Muscle of leg (tissue), 11 donors: ENCODE results near the gene HNF1A. TPM values are rescaled to one million over a fixed set of nuclear protein-coding genes. Genes with fewer than 3 reads are reported as not detected.
A peak's percentile ranks its signal among the peaks of the same experiment; 100 is the strongest.

Experiments
- DNase-seq: peaks from one replicate; pipeline ENCODE4 v3.0.0; 2013
- H3K27ac ChIP-seq: one replicate; pipeline ENCODE4 v1.5.1; 2013; ENCODE audit warnings: mild to moderate bottlenecking, low read length, control low read depth
- H3K27me3 ChIP-seq: one replicate; pipeline ENCODE4 v1.6.1; 2013; ENCODE audit warnings: low read length; ENCODE audit not compliant: control insufficient read depth, insufficient read depth
- H3K36me3 ChIP-seq: one replicate; pipeline ENCODE4 v1.6.1; 2013; ENCODE audit warnings: low read length; ENCODE audit not compliant: control insufficient read depth, insufficient read depth
- H3K4me1 ChIP-seq: one replicate; pipeline ENCODE4 v1.6.1; 2013; ENCODE audit warnings: low read length; ENCODE audit not compliant: control insufficient read depth, insufficient read depth
- H3K4me3 ChIP-seq: one replicate; pipeline ENCODE4 v1.5.1; 2013; ENCODE audit warnings: low read length, control low read depth
- H3K9me3 ChIP-seq: replicated peaks from 2 replicates; pipeline ENCODE4 v1.6.1; 2013; ENCODE audit warnings: low read depth, low read length; ENCODE audit not compliant: control insufficient read depth
- WGBS: methylation state at CpG from one replicate; pipeline ENCODE4 v1.1.5; 2013; ENCODE audit warnings: missing lambda C conversion rate; ENCODE audit not compliant: insufficient coverage; 5-methylcytosine and 5-hydroxymethylcytosine counted together
- polyA plus RNA-seq, 8 donors: library from polyadenylated mRNA; unstranded; fragments of 120-200 nt; gene quantifications; one replicate each; pipeline versions ENCODE4 v1.2.1 to v1.2.3, GENCODE V29; 2013; ENCODE audit warnings: inconsistent platforms in 1 of 8, low replicate concordance in 1 of 8; ENCODE audit not compliant: insufficient read length in 8 of 8, insufficient read depth in 1 of 8
- total RNA-seq: library from RNA; stranded (reverse); fragments of 120-200 nt; gene quantifications from one replicate; pipeline ENCODE4 v1.2.4, GENCODE V29; 2013

The HNF1A gene
- total and polyA plus RNA-seq, 9 donors, result 0.04 to 2.9 (median 0.10) TPM; not detected in 4

DNA sequence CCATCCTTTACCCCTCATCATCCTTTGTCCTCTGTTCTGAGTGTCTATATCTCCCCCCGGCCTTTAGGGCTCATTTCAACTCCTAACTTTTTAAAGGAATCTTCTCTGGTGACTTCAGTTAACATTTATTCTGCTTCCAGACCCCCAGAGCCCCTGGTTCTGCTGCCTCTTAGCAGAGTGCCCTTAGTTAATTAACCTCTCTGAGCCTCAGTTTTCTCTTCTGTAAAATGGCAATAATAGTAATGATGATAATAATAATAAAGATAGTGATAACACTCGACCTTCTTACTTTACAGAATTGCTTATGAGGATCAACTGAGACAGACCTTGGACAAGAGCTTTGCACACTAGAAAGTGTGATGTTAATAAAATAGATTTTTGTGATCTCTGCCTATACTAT, 44.4 kb downstream of the HNF1A start:
- Histone ChIP-seq H3K27ac (no peak overlapping the region), H3K4me1 (no peaks in the 10 kb centered on the region), H3K27me3 (no peaks in the 10 kb centered on the region), H3K36me3 (no peaks in the 10 kb centered on the region), H3K9me3 (no peaks in the 10 kb centered on the region), H3K4me3 (no peak overlapping the region)
- no peak for DNase-seq
- 100% methylated on average over 1 of the region's 2 CpGs for WGBS

DNA sequence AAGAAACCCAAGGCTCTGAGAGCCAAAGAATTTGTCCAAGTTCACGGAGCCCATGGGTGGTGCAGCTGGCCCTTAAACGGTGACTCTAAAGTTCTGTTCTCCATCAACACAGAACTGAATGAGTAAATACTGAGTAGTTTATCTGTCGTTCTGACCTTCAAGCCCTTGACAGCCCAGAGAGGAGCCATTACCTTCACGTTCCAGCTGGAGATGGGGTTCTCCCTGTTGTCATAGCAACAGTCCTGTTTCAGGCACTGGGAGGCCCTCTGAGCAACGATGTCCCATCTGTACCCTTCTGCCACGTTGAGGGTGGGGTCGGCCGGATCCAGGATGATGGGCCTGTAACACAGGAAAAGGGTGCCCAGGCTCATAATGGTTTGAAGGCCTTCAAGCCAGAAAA, 45.5 kb downstream of the HNF1A start:
- WGBS, result 61% methylated on average over 6 of the region's 8 CpGs
- Histone ChIP-seq H3K4me3 (no peak overlapping the region), H3K9me3 (no peaks in the 10 kb centered on the region), H3K4me1 (no peaks in the 10 kb centered on the region), H3K27me3 (no peaks in the 10 kb centered on the region), H3K27ac (no peak overlapping the region), H3K36me3 (no peaks in the 10 kb centered on the region)
- DNase-seq, result no peak

DNA sequence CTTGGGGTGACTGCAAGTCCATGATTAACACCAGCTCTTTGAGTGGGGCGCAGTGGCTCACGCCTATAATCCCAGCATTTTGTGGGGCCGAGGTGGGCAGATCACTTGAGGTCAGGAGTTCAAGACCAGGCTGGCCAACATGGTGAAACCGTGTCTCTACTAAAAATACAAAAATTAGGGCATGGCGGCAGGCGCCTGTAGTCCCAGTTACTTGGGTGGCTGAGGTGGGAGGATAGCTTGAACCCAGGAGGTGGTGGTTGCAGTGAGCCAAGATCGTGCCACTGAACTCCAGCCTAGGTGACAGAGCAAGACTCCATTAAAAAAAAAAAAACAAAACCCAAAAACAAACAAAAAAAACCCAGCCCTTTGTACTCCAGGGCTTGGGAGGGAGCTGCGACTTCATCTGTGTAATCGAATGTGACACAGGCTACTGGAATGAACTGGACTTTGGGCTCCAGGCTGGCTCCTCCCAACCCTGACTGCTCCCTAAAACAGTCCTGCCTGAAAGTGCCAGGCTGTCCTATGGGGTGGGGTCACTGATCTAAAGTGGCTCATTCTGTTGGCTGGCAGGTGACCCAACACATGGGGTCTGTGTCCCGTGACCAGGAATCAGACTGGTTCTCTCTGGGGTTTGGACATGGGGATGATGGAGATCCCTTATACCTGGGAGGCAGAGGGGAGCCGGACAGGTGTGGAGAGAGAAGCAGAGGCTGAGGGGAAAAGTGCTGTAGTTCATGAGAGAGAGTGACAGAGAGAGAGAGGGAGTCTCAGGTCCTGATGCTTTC, 47.3 kb downstream of the HNF1A start:
- H3K27me3 ChIP-seq, result no peaks in the 10 kb centered on the region
- no peaks in the 10 kb centered on the region for H3K4me1 ChIP-seq
- H3K36me3 ChIP-seq, result no peaks in the 10 kb centered on the region
- H3K27ac ChIP-seq, result no peak overlapping the region
- H3K9me3 ChIP-seq, result no peaks in the 10 kb centered on the region
- H3K4me3 ChIP-seq, result no peak overlapping the region
- no peak for DNase-seq
- WGBS, result 91% methylated on average over 4 of the region's 11 CpGs

DNA sequence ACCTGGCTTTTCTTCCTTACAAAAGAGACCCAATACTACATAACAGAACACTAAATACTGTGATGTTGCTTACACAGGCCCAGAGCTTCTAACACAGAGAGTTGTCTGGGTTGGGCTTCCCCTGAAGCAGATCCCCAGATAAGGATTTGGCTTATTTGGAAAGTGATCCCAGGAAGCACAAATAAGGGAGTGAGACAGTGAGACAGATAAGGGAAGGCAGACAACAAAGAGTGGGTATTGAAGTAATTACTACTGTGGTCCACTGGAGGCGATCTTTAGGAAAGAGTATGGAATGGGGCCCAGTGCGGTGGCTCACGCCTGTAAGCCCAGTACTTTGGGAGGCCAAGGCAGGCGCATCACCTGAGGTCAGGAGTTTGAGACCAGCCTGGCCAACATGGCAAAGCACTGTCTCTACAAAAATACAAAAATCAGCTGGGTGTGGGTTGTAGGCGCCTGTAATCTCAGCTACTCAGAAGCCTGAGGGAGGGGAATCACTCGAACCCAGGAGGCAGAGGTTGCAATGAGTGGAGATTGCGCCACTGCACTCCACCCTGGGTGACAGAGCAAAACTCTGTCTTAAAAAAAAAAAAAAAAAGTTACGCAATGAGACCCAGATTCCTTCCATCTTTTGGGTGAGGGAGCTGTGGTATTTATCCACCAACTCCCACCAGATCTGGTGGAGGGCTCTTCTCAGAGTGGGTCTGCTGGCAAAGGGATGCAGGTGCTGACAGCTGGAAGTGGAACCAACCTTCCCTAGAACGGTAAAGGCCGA, 48.1 kb downstream of the HNF1A start:
- Histone ChIP-seq H3K27ac (no peak overlapping the region), H3K9me3 (no peaks in the 10 kb centered on the region), H3K4me1 (no peaks in the 10 kb centered on the region), H3K27me3 (no peaks in the 10 kb centered on the region), H3K36me3 (no peaks in the 10 kb centered on the region), H3K4me3 (no peak overlapping the region)
- DNase-seq, result no peak
- WGBS, result 83% methylated on average over 1 of the region's 10 CpGs

DNA sequence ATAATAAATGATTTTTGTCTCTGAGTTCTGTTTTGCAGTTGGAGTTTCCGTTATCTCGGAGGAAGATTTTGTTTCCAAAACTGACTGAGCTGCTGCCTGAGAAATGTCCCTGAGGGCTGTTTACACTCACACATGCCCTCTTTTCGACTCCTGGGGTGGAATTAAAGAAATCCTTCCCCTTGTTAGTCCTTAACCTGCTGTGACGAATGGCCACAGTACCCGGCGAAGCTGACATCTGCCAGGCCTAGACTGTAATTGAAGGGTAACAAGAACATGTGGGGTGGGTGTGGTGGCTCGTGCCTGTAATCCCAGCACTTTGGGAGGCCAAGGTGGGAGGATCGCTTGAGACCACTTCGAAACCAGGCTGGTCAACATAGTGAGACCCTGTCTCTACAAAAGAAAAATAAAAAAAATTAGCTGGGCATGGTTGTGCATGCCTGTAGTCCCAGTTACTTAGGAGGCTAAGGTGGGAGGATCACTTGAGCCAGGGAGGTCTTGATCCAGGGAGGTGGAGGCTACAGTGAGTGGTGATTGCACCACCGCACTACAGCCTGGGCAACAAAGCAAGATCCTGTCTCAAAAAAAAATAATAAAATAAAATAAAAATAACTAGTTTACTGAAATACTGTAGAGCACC, 52.4 kb downstream of the HNF1A start:
- no peak for DNase-seq
- Histone ChIP-seq H3K9me3 (no peaks in the 10 kb centered on the region), H3K36me3 (no peaks in the 10 kb centered on the region), H3K27ac (no peak overlapping the region), H3K27me3 (no peaks in the 10 kb centered on the region), H3K4me3 (no peak overlapping the region), H3K4me1 (no peaks in the 10 kb centered on the region)
- 52% methylated on average over 4 of the region's 10 CpGs for WGBS

DNA sequence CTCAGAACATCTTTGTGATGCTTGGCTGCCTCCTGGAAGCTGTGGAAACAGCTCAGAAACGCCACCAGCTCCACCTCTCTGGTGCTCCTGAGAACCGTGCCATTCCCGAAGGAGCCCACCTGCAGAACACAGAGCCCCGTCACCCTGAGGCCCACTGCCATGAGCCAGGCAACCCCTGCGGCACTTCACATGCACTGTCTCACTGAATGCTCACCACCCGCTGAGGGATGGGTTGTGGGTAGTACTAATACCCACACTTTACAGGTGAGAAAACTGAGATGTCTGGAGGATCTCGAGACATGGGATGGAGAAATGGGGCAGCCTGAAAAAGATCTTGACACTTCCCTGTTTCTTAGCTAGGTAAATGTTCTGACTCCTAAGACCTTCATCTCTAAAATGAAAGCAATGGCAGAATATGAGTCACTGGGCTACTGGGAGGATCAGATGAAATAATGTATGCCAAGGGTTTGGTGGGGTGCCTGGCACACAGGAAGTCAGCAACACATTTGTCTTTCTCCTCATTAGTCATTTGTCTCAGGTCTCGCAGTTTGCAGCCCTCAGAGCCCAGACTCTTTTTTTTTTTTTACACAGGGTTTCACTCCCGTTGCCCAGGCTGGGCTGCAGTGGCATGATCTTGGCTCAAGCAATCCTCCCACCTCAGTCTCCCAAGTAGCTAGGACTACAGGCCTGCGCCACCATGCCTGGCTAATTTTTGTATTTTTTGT, 55.4 kb downstream of the HNF1A start:
- Histone ChIP-seq H3K36me3 (no peaks in the 10 kb centered on the region), H3K4me3 (no peak overlapping the region), H3K4me1 (peaks cover 3% of the 10 kb centered on the region), H3K27ac (no peak overlapping the region), H3K9me3 (no peaks in the 10 kb centered on the region), H3K27me3 (peaks cover 1% of the 10 kb centered on the region)
- 75% methylated on average over 2 of the region's 10 CpGs for WGBS
- no peak for DNase-seq

DNA sequence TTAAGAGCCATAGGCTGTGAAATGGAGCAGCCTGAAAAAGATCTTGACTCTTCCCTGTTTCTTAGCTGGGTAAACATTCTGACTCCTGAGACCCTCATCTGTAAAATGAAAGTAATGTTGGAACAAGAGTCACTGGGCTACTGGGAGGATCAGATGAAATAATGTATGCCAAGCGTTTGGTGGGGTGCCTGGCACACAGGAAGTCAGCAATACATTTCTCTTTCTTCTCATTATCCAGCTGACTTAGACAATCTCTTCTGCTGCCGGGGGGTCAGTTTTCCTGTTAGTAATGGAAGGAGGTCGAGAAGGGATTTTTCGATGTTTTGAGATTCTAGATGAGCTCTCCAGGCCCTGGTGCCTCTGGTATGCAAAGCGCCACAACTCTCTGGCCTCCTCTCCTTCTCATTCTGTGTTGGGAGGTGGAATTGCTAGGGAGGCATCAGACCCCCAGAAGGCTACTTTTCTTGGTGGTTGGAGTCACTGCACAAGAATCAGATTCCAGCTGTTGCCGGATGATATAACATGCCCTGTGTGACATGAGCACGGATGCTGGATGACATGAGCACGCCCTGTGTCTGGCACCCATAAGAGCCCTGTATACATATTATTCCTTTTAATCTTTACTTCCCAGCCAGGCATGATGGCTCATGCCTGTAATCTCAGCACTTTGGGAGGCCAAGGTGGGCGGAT, 56.4 kb downstream of the HNF1A start:
- H3K36me3 ChIP-seq, result no peaks in the 10 kb centered on the region
- peaks cover 8% of the 10 kb centered on the region for H3K4me1 ChIP-seq
- WGBS, result 64% methylated on average over 3 of the region's 9 CpGs
- no peaks in the 10 kb centered on the region for H3K9me3 ChIP-seq
- no peak for DNase-seq
- H3K27me3 ChIP-seq, result peaks cover 3% of the 10 kb centered on the region
- H3K27ac ChIP-seq, result no peak overlapping the region
- no peak overlapping the region for H3K4me3 ChIP-seq

DNA sequence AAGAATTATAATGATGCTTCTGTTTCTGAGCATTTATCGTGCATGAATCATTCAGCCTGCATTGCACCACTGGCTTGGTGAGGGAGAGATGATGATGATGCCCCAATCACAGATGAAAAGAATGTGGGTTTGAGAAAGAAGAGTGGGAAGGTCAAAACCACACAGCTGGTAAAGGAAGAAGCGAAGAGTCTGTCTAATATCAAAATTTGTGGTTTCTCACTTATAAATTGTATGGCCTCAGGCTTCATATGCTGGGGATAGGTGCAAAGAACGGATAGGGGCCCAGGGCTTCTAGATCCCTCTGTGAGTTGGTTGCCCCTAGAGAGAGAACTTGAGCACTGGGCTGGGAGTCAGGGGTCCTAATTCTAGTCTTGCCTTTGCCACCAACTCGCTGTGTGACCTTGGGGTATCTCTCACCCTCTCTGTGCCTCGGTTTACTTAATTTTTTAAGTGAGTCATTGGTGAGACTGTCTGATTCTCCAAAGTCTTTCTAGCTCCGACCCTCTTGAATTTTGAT, 58.5 kb downstream of the HNF1A start:
- H3K36me3 ChIP-seq, result no peaks in the 10 kb centered on the region
- no peak overlapping the region for H3K4me3 ChIP-seq
- peaks cover 8% of the 10 kb centered on the region for H3K27me3 ChIP-seq
- H3K9me3 ChIP-seq, result no peaks in the 10 kb centered on the region
- WGBS, result 74% methylated on average over 4 of the region's 6 CpGs
- DNase-seq, result no peak
- no peak overlapping the region for H3K27ac ChIP-seq
- peaks cover 8% of the 10 kb centered on the region for H3K4me1 ChIP-seq

DNA sequence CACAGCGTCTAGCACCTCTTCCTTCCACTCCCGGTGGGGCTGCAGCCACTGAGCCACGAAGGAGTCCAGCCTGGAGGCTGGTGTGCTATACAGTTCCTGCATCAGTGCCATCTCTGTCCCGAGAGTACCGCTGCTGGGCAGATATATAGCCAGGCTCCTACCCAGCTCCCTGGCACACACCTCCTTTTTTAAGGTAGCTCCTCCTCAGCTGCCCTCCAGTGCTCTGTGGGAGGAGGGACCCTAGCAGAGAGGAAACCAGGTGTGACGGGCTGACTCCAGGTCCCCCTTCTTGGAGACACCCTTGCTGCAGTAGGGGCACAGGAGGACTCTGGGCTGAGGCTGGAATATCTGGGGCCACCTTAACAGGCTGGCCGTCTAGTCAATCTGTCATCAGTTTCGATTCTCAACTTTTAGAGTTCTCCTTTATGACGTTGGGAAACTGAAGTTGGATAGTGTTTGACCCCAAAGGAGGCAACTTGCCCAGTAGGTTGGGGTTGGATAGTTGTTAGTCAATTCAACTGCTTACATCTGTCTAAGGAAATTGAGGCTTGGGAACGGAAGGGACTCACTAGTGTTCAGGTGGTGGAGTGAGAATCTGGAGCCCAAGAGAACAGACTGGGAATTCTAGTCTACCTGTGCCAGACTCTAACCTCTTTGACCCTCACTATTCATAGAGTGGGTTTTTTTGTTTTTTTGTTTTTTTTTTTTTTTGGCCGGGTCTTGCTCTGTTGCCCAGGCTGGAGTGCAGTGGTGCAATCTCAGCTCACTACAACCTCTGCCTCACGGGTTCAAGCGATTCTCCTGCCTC, 60.7 kb downstream of the HNF1A start, which contains the start of gene OASL:
TSS of gene OASL (minus strand) at position 386 of the 808 bp plus-strand sequence. CDS start at position 111, 275 bp downstream.
- Histone ChIP-seq H3K4me3 (peak within 1 kb of the TSS; percentile 41), H3K27me3 (peaks cover 8% of the 10 kb centered on the region), H3K27ac (peak within 1 kb of the TSS; percentile 21), H3K9me3 (no peaks in the 10 kb centered on the region), H3K4me1 (peaks cover 8% of the 10 kb centered on the region), H3K36me3 (no peaks in the 10 kb centered on the region)
- 2% methylated on average over 6 of the region's 13 CpGs for WGBS
- DNase-seq, result peak; percentile 49
